ENCODE measurements around the gene LRSAM1.

Gene LRSAM1

GRCh38 chr9:127494304-127494702, 43.0 kb downstream of the LRSAM1 start:
- H3K4me1 ChIP-seq (ENCODE audit: control insufficient read depth in 1 of 2, insufficient read depth in 1 of 2, low read depth in 1 of 2, low read length in 1 of 2), result no peaks in the 10 kb centered on the region
- no peak overlapping the region for H3K27ac ChIP-seq
- TF ChIP-seq, protein P1, sequence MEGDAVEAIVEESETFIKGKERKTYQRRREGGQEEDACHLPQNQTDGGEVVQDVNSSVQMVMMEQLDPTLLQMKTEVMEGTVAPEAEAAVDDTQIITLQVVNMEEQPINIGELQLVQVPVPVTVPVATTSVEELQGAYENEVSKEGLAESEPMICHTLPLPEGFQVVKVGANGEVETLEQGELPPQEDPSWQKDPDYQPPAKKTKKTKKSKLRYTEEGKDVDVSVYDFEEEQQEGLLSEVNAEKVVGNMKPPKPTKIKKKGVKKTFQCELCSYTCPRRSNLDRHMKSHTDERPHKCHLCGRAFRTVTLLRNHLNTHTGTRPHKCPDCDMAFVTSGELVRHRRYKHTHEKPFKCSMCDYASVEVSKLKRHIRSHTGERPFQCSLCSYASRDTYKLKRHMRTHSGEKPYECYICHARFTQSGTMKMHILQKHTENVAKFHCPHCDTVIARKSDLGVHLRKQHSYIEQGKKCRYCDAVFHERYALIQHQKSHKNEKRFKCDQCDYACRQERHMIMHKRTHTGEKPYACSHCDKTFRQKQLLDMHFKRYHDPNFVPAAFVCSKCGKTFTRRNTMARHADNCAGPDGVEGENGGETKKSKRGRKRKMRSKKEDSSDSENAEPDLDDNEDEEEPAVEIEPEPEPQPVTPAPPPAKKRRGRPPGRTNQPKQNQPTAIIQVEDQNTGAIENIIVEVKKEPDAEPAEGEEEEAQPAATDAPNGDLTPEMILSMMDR (IDR thresholded peaks at IDR 0.05), result no peak
- H3K27me3 ChIP-seq, result no peaks in the 10 kb centered on the region
- H3K9me3 ChIP-seq, result no peaks in the 10 kb centered on the region
- peaks cover 95% of the 10 kb centered on the region for H3K36me3 ChIP-seq
- H3K4me3 ChIP-seq (ENCODE audit: low read depth in 1 of 2, low read length in 1 of 2), result no peak overlapping the region

GRCh38 chr9:127495884-127496555, 44.7 kb downstream of the LRSAM1 start:
- Histone ChIP-seq H3K36me3 (peaks cover 86% of the 10 kb centered on the region), H3K4me3 (ENCODE audit: low read depth in 1 of 2, low read length in 1 of 2) (no peak overlapping the region), H3K4me1 (ENCODE audit: control insufficient read depth in 1 of 2, insufficient read depth in 1 of 2, low read depth in 1 of 2, low read length in 1 of 2) (no peaks in the 10 kb centered on the region), H3K27ac (no peak overlapping the region), H3K9me3 (no peaks in the 10 kb centered on the region), H3K27me3 (no peaks in the 10 kb centered on the region)
- TF ChIP-seq, protein P1 (IDR thresholded peaks at IDR 0.05), result no peak

DNA sequence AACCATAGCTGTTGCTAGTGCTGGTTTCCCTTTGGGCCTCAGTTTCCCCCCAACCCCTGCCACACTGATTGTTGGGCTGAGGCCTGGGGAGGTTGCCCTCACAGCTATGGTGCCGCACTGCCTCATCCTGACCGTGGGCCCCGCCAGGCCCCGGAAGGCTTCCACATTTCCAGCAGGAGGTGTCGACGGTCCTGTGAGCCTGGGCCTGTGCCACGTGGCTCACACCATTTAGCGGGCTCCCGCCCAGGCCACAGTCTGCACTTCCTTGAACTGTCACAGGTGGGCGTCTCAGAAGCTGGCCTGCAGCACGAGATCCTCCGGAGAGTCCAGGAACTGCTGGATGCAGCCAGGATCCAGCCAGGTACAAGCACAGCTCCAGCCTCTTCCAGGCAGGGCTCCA, 45.7 kb downstream of the LRSAM1 start:
- no peaks in the 10 kb centered on the region for H3K4me1 ChIP-seq (ENCODE audit: control insufficient read depth in 1 of 2, insufficient read depth in 1 of 2, low read depth in 1 of 2, low read length in 1 of 2)
- no peaks in the 10 kb centered on the region for H3K27me3 ChIP-seq
- H3K4me3 ChIP-seq (ENCODE audit: low read depth in 1 of 2, low read length in 1 of 2), result no peak overlapping the region
- H3K36me3 ChIP-seq, result peaks cover 86% of the 10 kb centered on the region
- H3K27ac ChIP-seq, result no peak overlapping the region
- TF ChIP-seq, protein P1 (IDR thresholded peaks at IDR 0.05), result no peak
- no peaks in the 10 kb centered on the region for H3K9me3 ChIP-seq

GRCh38 chr9:127497656-127498290, 46.5 kb downstream of the LRSAM1 start:
- no peaks in the 10 kb centered on the region for H3K27me3 ChIP-seq
- H3K36me3 ChIP-seq, result peaks cover 86% of the 10 kb centered on the region
- TF ChIP-seq, protein P1 (IDR thresholded peaks at IDR 0.05), result no peak
- H3K4me3 ChIP-seq (ENCODE audit: low read depth in 1 of 2, low read length in 1 of 2), result no peak overlapping the region
- H3K4me1 ChIP-seq (ENCODE audit: control insufficient read depth in 1 of 2, insufficient read depth in 1 of 2, low read depth in 1 of 2, low read length in 1 of 2), result no peaks in the 10 kb centered on the region
- no peak overlapping the region for H3K27ac ChIP-seq
- no peaks in the 10 kb centered on the region for H3K9me3 ChIP-seq

DNA sequence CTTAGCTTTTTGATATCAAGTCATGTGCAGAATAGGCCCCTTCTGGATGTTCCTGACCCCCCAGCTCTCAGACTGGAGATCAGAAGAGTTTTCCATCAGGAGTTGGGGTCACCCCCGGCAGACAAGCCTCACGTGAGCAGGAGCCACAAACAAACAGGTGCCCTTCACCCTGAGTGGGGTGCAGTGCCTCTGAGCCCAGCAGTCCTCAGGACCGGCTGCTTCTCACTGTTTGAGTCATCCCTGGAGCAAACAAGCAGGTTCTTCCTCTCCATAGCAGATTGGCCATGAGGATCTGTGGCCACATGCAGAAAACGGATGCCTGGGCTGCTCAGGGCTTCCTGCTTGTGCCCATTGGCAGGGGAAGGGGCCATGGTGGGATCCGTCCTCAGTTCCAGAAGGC, 47.0 kb downstream of the LRSAM1 start:
- Histone ChIP-seq H3K36me3 (peaks cover 86% of the 10 kb centered on the region), H3K4me1 (ENCODE audit: control insufficient read depth in 1 of 2, insufficient read depth in 1 of 2, low read depth in 1 of 2, low read length in 1 of 2) (no peaks in the 10 kb centered on the region), H3K9me3 (no peaks in the 10 kb centered on the region), H3K27me3 (no peaks in the 10 kb centered on the region), H3K4me3 (ENCODE audit: low read depth in 1 of 2, low read length in 1 of 2) (no peak overlapping the region), H3K27ac (no peak overlapping the region)
- TF ChIP-seq, protein P1 (IDR thresholded peaks at IDR 0.05), result no peak

Data from neutrophil (primary cell).